Measurements from ENCODE around the gene NDUFV1. TPM values are rescaled to one million over a fixed set of nuclear protein-coding genes. Genes with fewer than 3 reads are reported as not detected.
"Not testable (repeated sequence)": the region's sequence is repeated elsewhere in the genome, so short reads cannot be mapped to it uniquely, and the experiment has no call there.

NDUFV1 gene
- total RNA-seq, 3 donors from 2014 or later = 159 to 222 (median 186) TPM

DNA sequence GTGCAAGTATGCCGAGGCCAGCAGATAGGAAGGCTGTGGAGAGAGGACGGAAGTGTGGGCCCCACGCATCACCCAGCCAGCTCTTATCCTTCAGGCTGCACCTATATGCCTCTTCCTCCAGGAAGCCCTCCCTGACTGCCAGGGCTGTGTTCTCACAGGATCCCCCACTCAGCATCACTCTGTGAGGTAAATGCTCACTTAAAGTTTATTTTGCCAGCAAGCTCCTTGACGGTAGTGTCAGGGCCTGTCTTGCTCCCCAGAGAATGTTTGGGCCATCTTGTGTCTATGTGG is 28.4 kb downstream of the NDUFV1 start:
- no peaks in the 10 kb centered on the region for H3K4me1 ChIP-seq
- no peaks in the 10 kb centered on the region for H3K36me3 ChIP-seq
- TF ChIP-seq, protein P1, sequence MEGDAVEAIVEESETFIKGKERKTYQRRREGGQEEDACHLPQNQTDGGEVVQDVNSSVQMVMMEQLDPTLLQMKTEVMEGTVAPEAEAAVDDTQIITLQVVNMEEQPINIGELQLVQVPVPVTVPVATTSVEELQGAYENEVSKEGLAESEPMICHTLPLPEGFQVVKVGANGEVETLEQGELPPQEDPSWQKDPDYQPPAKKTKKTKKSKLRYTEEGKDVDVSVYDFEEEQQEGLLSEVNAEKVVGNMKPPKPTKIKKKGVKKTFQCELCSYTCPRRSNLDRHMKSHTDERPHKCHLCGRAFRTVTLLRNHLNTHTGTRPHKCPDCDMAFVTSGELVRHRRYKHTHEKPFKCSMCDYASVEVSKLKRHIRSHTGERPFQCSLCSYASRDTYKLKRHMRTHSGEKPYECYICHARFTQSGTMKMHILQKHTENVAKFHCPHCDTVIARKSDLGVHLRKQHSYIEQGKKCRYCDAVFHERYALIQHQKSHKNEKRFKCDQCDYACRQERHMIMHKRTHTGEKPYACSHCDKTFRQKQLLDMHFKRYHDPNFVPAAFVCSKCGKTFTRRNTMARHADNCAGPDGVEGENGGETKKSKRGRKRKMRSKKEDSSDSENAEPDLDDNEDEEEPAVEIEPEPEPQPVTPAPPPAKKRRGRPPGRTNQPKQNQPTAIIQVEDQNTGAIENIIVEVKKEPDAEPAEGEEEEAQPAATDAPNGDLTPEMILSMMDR (IDR thresholded peaks at IDR 0.05) = no peak
- H3K27ac ChIP-seq = no peak overlapping the region
- DNase-seq (ENCODE audit: low spot score in 2 of 2) = no peak
- intact Hi-C loops (cut with DNase I; ENCODE audit: low total_unique reads) = no loop called here
- peaks cover 0 to 13% of the 10 kb centered on the region in 2 donors for H3K27me3 ChIP-seq
- H3K4me3 ChIP-seq = no peak overlapping the region
- H3K9me3 ChIP-seq = no peaks in the 10 kb centered on the region

DNA sequence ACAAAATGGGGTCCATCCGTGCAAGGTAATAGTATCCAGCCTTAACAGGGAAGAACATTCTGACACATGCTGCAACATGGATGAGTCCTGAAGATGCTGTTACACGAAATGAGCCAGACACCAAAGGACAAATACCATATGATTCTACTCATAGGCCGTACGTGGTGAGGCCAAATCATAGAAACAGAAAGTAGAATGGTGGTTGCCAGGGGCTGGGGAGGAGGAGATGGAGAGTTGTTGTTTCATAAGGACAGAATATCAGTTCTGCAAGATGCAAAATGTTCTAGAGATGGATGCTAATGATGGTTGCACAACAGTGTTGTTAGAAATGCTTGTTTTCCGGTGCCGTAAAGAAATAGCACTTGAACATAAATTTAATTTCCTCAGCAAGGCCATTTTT is 30.2 kb downstream of the NDUFV1 start:
- no peak for DNase-seq (ENCODE audit: low spot score in 2 of 2)
- intact Hi-C loops (cut with DNase I; ENCODE audit: low total_unique reads) = no loop called here
- H3K27me3 ChIP-seq = peaks cover 0 to 25% of the 10 kb centered on the region in 2 donors

DNA sequence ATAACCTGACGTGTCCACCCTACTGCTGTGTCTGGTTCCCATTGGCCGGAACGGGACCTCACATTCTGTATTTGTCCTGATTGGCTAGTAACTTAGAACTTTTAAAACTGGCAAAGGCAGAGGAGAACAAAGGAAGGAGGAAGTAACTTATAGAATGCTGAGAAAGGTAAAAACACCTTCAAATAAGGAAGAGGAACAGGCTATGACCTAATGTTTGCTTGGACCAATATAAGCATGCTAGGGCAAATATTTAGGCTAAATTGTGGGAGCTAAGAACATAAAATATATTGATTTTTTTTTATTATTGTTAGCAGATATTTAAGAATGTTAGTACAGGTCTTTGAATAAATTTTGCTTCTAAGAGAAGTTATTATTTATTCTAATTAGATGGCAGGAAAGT is 30.7 kb downstream of the NDUFV1 start:
- peaks cover 0 to 25% of the 10 kb centered on the region in 2 donors for H3K27me3 ChIP-seq
- H3K4me3 ChIP-seq; H3K9me3 ChIP-seq; H3K27ac ChIP-seq; H3K36me3 ChIP-seq; intact Hi-C loops (cut with DNase I; ENCODE audit: low total_unique reads); DNase-seq (ENCODE audit: low spot score in 2 of 2); H3K4me1 ChIP-seq: not testable (repeated sequence)

More for the DNA sequence above, 30.2 kb downstream of the NDUFV1 start:
- H3K9me3 ChIP-seq = no peaks in the 10 kb centered on the region
- no peak overlapping the region for H3K4me3 ChIP-seq
- H3K36me3 ChIP-seq = no peaks in the 10 kb centered on the region
- TF ChIP-seq, protein P1 (IDR thresholded peaks at IDR 0.05) = no peak
- no peak for TF ChIP-seq POLR2A (IDR thresholded peaks at IDR 0.05)
- no peak for TF ChIP-seq POLR2AphosphoS5 (IDR thresholded peaks at IDR 0.05)
- H3K27ac ChIP-seq = no peak overlapping the region
- H3K4me1 ChIP-seq = no peaks in the 10 kb centered on the region

DNA sequence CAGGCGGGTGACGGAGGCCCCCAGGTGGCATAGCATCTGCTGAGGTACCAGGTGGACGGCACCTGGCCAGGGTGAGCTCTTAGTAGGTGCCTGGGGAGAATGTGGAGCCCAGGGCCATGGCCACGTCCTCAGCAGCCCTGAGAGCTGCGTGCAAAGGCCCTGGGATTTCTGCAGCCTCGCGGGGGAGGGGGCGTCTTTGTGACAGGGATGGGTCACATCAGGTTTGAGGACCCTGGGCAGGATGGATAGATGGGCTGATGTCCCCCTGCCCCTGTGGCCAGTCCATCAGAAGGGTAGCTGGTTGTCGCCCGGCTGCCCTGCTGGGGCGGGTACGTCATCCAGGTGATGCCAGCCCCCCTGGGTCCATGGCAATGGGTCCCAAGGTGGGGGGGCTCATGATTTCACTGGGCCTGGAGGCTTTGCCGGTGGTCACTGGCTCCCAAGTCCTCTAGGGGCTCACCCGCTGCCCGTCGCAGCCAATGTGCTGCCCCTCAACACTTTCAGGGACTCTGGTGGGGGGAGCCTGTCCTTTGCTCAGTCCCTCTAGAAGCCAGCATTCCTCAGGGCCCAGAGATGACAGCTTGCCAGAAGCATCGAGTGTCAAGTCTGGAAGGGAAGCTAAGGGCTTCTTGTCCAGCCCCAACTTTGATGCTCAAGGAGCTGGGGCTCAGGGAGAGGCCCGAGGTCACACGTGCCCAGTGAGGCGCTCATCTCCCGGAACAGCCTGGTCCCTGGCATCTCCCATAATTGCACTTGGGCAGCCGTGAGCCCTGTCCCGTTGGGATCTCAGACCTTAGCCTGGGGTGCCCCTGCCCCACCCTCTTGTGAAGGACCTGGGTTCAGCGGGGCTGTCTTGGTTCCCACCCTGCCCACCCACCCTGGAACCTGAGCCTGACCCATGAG is 32.0 kb downstream of the NDUFV1 start:
- TF ChIP-seq POLR2AphosphoS5 (IDR thresholded peaks at IDR 0.05) (no peak), POLR2A (IDR thresholded peaks at IDR 0.05) (no peak)
- TF ChIP-seq, protein P1 (IDR thresholded peaks at IDR 0.05) = no peak
- Histone ChIP-seq H3K36me3 (no peaks in the 10 kb centered on the region), H3K27me3 (peaks cover 0 to 25% of the 10 kb centered on the region in 2 donors), H3K9me3 (no peaks in the 10 kb centered on the region), H3K27ac (no peak overlapping the region), H3K4me3 (no peak overlapping the region), H3K4me1 (no peaks in the 10 kb centered on the region)
- intact Hi-C loops (cut with DNase I; ENCODE audit: low total_unique reads) = no loop called here
- DNase-seq (ENCODE audit: low spot score in 2 of 2) = no peak

DNA sequence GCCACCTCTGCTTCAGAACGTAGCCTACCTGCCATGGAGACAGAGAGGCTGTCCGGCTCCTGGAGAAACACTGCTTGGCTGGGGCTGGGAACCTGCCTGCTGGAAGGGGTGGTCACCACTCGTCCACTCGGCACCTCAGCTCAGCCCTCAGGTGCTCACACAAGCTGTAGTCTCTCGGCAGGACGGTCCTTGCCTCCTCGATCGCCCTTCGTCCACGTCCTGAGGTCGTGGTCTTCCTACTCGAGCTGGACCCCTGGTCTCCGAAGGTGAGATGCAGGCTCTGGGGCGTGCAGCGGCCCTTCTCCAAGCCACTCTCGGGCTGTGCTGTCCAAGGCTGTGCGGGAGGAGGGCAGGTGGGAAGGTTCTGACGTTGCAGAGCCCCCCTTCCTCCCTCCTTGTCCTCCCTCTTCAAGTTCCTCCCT is 32.7 kb downstream of the NDUFV1 start, which contains the start of gene TBX10:
TSS of gene TBX10 (minus strand) at position 326 of the 422 bp plus-strand sequence. CDS start at position 35, 291 bp downstream.
- H3K4me3 ChIP-seq = no peak within 1 kb of the TSS
- TF ChIP-seq, protein P1 (IDR thresholded peaks at IDR 0.05) = no peak
- TF ChIP-seq POLR2A (IDR thresholded peaks at IDR 0.05) (no peak), POLR2AphosphoS5 (IDR thresholded peaks at IDR 0.05) (no peak)
- no peaks in the 10 kb centered on the region for H3K36me3 ChIP-seq
- peaks cover 0 to 25% of the 10 kb centered on the region in 2 donors for H3K27me3 ChIP-seq
- H3K9me3 ChIP-seq = no peaks in the 10 kb centered on the region
- no peak for DNase-seq (ENCODE audit: low spot score in 2 of 2)
- H3K4me1 ChIP-seq = no peaks in the 10 kb centered on the region
- intact Hi-C loops (cut with DNase I; ENCODE audit: low total_unique reads) = no loop called here
- H3K27ac ChIP-seq = no peak within 1 kb of the TSS

All from breast epithelium (tissue), 4 donors.